ENCODE data around the gene HSF2.
A peak's percentile ranks its signal among the peaks of the same experiment; 100 is the strongest.

HSF2 gene, protein sequence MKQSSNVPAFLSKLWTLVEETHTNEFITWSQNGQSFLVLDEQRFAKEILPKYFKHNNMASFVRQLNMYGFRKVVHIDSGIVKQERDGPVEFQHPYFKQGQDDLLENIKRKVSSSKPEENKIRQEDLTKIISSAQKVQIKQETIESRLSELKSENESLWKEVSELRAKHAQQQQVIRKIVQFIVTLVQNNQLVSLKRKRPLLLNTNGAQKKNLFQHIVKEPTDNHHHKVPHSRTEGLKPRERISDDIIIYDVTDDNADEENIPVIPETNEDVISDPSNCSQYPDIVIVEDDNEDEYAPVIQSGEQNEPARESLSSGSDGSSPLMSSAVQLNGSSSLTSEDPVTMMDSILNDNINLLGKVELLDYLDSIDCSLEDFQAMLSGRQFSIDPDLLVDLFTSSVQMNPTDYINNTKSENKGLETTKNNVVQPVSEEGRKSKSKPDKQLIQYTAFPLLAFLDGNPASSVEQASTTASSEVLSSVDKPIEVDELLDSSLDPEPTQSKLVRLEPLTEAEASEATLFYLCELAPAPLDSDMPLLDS

DNA sequence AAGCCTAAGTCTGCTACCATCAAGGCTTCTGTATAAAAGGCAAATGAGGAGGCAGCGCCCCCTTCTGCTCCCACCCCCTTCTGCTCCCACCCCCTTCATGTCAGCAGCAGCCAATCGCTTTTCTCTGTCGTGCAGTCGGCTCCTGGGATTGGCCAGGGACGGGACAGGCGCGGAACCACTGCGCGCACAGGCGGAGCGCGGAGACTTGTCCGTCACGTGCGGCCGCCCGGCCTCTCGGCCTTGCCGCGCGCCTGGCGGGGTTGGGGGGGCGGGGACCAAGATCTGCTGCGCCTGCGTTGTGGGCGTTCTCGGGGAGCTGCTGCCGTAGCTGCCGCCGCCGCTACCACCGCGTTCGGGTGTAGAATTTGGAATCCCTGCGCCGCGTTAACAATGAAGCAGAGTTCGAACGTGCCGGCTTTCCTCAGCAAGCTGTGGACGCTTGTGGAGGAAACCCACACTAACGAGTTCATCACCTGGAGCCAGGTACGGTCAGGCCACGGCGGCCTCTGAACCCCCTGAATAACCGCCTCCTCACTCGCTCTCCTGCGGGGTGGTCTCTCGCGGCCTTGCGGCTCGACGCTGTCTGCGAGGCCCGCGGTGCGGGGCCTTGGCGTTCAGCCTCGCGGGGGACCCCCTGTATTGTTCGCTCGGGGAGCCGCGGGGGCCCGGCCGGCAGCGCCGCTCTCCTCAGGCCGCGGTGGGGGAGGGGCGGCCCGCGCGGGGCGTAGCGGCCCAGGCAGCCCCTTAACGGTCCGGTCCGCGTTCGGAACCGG lies at the start of gene HSF2:
TSS of gene HSF2 (plus strand) at position 305 of the 773 bp plus-strand sequence. CDS start at position 391, 86 bp downstream.
- peaks cover 34% of the 10 kb centered on the region for H3K36me3 ChIP-seq (ENCODE audit: control insufficient read depth, low read length)
- no peaks in the 10 kb centered on the region for H3K27me3 ChIP-seq (ENCODE audit: control insufficient read depth, low read length)
- peaks cover 26% of the 10 kb centered on the region for H3K4me1 ChIP-seq (ENCODE audit: control insufficient read depth, low read length)
- H3K27ac ChIP-seq (ENCODE audit: low read depth, low read length), result peak within 1 kb of the TSS; percentile 51
- no peaks in the 10 kb centered on the region for H3F3A ChIP-seq (ENCODE audit: control insufficient read depth, insufficient read depth)
- peaks cover 15% of the 10 kb centered on the region for H4K20me1 ChIP-seq (ENCODE audit: control insufficient read depth, insufficient read depth, low read depth, low read length)
- no peaks in the 10 kb centered on the region for H3K9me3 ChIP-seq (ENCODE audit: control insufficient read depth, insufficient read depth, low read length)
- peak within 1 kb of the TSS; percentile 99 for H3K4me2 ChIP-seq (ENCODE audit: low read length)
- TF ChIP-seq, protein P1, sequence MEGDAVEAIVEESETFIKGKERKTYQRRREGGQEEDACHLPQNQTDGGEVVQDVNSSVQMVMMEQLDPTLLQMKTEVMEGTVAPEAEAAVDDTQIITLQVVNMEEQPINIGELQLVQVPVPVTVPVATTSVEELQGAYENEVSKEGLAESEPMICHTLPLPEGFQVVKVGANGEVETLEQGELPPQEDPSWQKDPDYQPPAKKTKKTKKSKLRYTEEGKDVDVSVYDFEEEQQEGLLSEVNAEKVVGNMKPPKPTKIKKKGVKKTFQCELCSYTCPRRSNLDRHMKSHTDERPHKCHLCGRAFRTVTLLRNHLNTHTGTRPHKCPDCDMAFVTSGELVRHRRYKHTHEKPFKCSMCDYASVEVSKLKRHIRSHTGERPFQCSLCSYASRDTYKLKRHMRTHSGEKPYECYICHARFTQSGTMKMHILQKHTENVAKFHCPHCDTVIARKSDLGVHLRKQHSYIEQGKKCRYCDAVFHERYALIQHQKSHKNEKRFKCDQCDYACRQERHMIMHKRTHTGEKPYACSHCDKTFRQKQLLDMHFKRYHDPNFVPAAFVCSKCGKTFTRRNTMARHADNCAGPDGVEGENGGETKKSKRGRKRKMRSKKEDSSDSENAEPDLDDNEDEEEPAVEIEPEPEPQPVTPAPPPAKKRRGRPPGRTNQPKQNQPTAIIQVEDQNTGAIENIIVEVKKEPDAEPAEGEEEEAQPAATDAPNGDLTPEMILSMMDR (IDR thresholded peaks at IDR 0.05; ENCODE audit: low read depth, low read length, poor library complexity, severe bottlenecking), result no peak
- no peak for TF ChIP-seq EZH2phosphoT487 (IDR thresholded peaks at IDR 0.05; ENCODE audit: borderline replicate concordance, low read length)
- peak within 1 kb of the TSS; percentile 98 for H3K4me3 ChIP-seq (ENCODE audit: low read length)
- H3K9me2 ChIP-seq (replicated peaks; ENCODE audit: control insufficient read depth, low read length), result no peaks in the 10 kb centered on the region
- peaks cover 50% of the 10 kb centered on the region for H3K79me2 ChIP-seq (ENCODE audit: control insufficient read depth, low read length)

DNA sequence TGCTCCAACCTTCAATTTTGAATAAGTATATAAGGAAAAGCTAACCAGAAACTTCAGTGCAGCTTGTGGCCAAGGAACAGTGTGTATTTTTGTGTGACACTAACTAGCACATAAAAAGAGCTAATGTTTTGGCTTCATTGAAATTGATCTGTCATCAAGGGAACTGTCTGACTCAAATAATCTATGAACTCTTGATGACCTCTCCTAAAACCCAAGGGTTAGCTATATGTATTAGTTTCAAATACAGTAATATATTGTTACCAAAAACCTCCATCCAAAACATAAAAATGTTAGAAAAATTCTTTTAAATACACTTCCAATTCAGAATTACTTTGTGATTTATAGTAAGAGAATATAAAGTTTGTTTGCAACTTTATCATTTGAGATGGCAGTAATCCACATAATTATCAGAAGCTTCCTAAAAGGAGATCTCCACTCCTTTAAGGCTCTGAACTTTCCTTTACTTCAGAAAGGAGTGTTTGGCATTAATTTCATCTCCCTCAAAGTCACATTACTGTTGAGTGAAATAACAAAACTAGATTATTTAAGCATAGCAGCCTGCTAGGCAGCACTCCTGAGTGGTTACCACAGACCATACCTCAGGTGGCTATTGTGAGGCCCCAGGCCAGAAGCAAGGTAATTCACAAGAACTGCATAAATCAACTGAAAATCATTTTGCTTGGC lies 46.3 kb upstream of the HSF2 start:
- Histone ChIP-seq H3K27ac (ENCODE audit: low read depth, low read length) (no peak overlapping the region), H3K36me3 (ENCODE audit: control insufficient read depth, low read length) (no peaks in the 10 kb centered on the region), H4K20me1 (ENCODE audit: control insufficient read depth, insufficient read depth, low read depth, low read length) (no peaks in the 10 kb centered on the region), H3K4me1 (ENCODE audit: control insufficient read depth, low read length) (no peaks in the 10 kb centered on the region), H3K79me2 (ENCODE audit: control insufficient read depth, low read length) (no peaks in the 10 kb centered on the region), H3K4me2 (ENCODE audit: low read length) (no peak overlapping the region), H3K4me3 (ENCODE audit: low read length) (no peak overlapping the region), H3K27me3 (ENCODE audit: control insufficient read depth, low read length) (no peaks in the 10 kb centered on the region), H3K9me2 (replicated peaks; ENCODE audit: control insufficient read depth, low read length) (no peaks in the 10 kb centered on the region), H3F3A (ENCODE audit: control insufficient read depth, insufficient read depth) (no peaks in the 10 kb centered on the region), H3K9me3 (ENCODE audit: control insufficient read depth, insufficient read depth, low read length) (no peaks in the 10 kb centered on the region)
- no peak for TF ChIP-seq EZH2phosphoT487 (IDR thresholded peaks at IDR 0.05; ENCODE audit: borderline replicate concordance, low read length)
- TF ChIP-seq, protein P1 (IDR thresholded peaks at IDR 0.05; ENCODE audit: low read depth, low read length, poor library complexity, severe bottlenecking), result no peak

DNA sequence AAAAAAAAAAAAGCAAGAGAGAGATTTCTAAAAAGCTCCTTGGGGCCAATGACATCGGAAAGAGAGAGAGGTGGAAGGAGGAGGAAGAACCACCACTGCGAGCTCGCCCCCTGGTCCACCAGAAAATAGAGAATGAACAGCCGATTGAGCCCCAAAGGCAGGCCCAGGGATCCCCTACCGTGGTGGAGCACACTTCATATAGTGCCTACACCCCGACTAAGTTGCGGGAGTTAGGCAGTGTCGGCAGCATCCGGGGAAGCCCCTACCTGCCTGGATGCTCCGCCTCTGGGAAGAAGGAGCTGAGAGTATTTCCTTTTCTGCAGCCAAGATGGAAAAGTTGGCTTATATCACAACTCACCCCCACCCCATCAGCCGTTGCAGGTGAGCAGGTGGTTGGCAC lies 38.6 kb upstream of the HSF2 start:
- Histone ChIP-seq H4K20me1 (ENCODE audit: control insufficient read depth, insufficient read depth, low read depth, low read length) (no peaks in the 10 kb centered on the region), H3K4me3 (ENCODE audit: low read length) (no peak overlapping the region), H3F3A (ENCODE audit: control insufficient read depth, insufficient read depth) (no peaks in the 10 kb centered on the region), H3K4me2 (ENCODE audit: low read length) (no peak overlapping the region), H3K36me3 (ENCODE audit: control insufficient read depth, low read length) (no peaks in the 10 kb centered on the region), H3K9me2 (replicated peaks; ENCODE audit: control insufficient read depth, low read length) (no peaks in the 10 kb centered on the region), H3K9me3 (ENCODE audit: control insufficient read depth, insufficient read depth, low read length) (no peaks in the 10 kb centered on the region), H3K27me3 (ENCODE audit: control insufficient read depth, low read length) (no peaks in the 10 kb centered on the region), H3K27ac (ENCODE audit: low read depth, low read length) (no peak overlapping the region), H3K4me1 (ENCODE audit: control insufficient read depth, low read length) (no peaks in the 10 kb centered on the region), H3K79me2 (ENCODE audit: control insufficient read depth, low read length) (no peaks in the 10 kb centered on the region)
- TF ChIP-seq, protein P1 (IDR thresholded peaks at IDR 0.05; ENCODE audit: low read depth, low read length, poor library complexity, severe bottlenecking), result no peak
- no peak for TF ChIP-seq EZH2phosphoT487 (IDR thresholded peaks at IDR 0.05; ENCODE audit: borderline replicate concordance, low read length)

All from DOHH2 (cell line).